H1 (cell line): ENCODE data around the gene GPALPP1. TPM values are rescaled to one million over a fixed set of nuclear protein-coding genes. Genes with fewer than 3 reads are reported as not detected.

Experiments
- CTCF ChIA-PET: fragments of 300-600 bp; sonication (Branson Sonifier 250); formaldehyde crosslinking; loops from one replicate; lab custom pipeline; 2021; ENCODE audit not compliant: partially characterized antibody; lab: Charles Lee
- POLR2A ChIA-PET: fragments of 300-600 bp; sonication (Branson Sonifier 250); formaldehyde crosslinking; loops from one replicate; lab custom pipeline; 2021; ENCODE audit warnings: inconsistent platforms; ENCODE audit not compliant: partially characterized antibody; lab: Charles Lee
- DNase-seq, 2 experiments: peaks; one replicate each; pipeline versions ENCODE4 v3.0.0 to v3.0.0-alpha.2; 2010 to 2022; ENCODE audit warnings: low spot score in 2 of 2, low read depth in 1 of 2, mixed read lengths in 1 of 2
- FAIRE-seq: peaks from 2 replicates; lab custom pipeline; 2011; peaks lifted over from hg19 to GRCh38; lab: Jason Lieb, UNC
- H2AFZ ChIP-seq: 2 replicates; pipeline ENCODE4 v1.8.1; 2012; ENCODE audit warnings: low read length, inconsistent platforms
- H2AK5ac ChIP-seq: 2 replicates; pipeline ENCODE4 v1.6.1; 2013; ENCODE audit warnings: low read depth, low read length
- H2BK120ac ChIP-seq: replicated peaks from 2 replicates; pipeline ENCODE3; 2013; ENCODE audit warnings: low read depth, low read length, inconsistent platforms
- H2BK12ac ChIP-seq: 2 replicates; pipeline ENCODE4 v1.6.1; 2013; ENCODE audit warnings: low read depth, low read length
- H2BK15ac ChIP-seq: 2 replicates; pipeline ENCODE4 v1.6.1; 2013; ENCODE audit warnings: low read length
- H2BK20ac ChIP-seq: 2 replicates; pipeline ENCODE4 v1.6.1; 2013; ENCODE audit warnings: low read length
- H2BK5ac ChIP-seq: 2 replicates; pipeline ENCODE4 v1.6.1; 2013; ENCODE audit warnings: low read depth, low read length
- H3K14ac ChIP-seq: 2 replicates; pipeline ENCODE4 v1.6.1; 2013; ENCODE audit warnings: inconsistent platforms; ENCODE audit not compliant: insufficient read length
- H3K18ac ChIP-seq: 2 replicates; pipeline ENCODE4 v1.6.1; 2013; ENCODE audit warnings: low read length; ENCODE audit errors: extremely low read depth
- H3K23ac ChIP-seq: 2 replicates; pipeline ENCODE4 v1.6.1; 2013; ENCODE audit warnings: inconsistent platforms; ENCODE audit not compliant: insufficient read length
- H3K23me2 ChIP-seq: 2 replicates; pipeline ENCODE4 v1.6.1; 2013; ENCODE audit warnings: low read depth, low read length
- H3K27ac ChIP-seq: 2 replicates; pipeline ENCODE4 v1.6.1; 2011; ENCODE audit warnings: low read depth, low read length, inconsistent platforms
- H3K27me3 ChIP-seq, 4 experiments: replicated peaks in 1 of 4; 1 replicate in 1 of 4; 2 replicates in 3 of 4; pipeline versions ENCODE4 v1.6.1 to v1.8.1; 2011 to 2013; ENCODE audit warnings: low read length in 3 of 4, mild to moderate bottlenecking in 3 of 4, inconsistent platforms in 2 of 4, mixed read lengths in 2 of 4, moderate library complexity in 1 of 4; ENCODE audit not compliant: control insufficient read depth in 3 of 4, insufficient read depth in 3 of 4; ENCODE audit errors: extremely low read depth in 1 of 4
- H3K36me3 ChIP-seq, 4 experiments: 2 replicates each; pipeline versions ENCODE4 v1.6.1 to v1.8.1; 2011 to 2013; ENCODE audit warnings: mild to moderate bottlenecking in 4 of 4, low read length in 3 of 4, moderate library complexity in 2 of 4, control low read depth in 1 of 4, inconsistent platforms in 1 of 4; ENCODE audit not compliant: insufficient read depth in 4 of 4, control insufficient read depth in 2 of 4
- H3K4ac ChIP-seq: replicated peaks from 2 replicates; pipeline ENCODE3; 2013; ENCODE audit warnings: low read length, low read depth, mixed read lengths, inconsistent platforms; ENCODE audit not compliant: insufficient read length
- H3K4me1 ChIP-seq, 4 experiments: replicated peaks in 1 of 4; 1 replicate in 1 of 4; 2 replicates in 3 of 4; pipeline versions ENCODE4 v1.6.1 to v1.8.1; 2011 to 2013; ENCODE audit warnings: low read length in 3 of 4, inconsistent platforms in 2 of 4, mixed read lengths in 1 of 4; ENCODE audit not compliant: insufficient read depth in 4 of 4, control insufficient read depth in 3 of 4
- H3K4me2 ChIP-seq, 2 experiments: 2 replicates each; pipeline versions ENCODE4 v1.6.1 to v1.8.1; 2011 to 2013; ENCODE audit warnings: low read depth in 2 of 2, low read length in 2 of 2, control low read depth in 1 of 2, inconsistent platforms in 1 of 2, mild to moderate bottlenecking in 1 of 2; ENCODE audit not compliant: insufficient read depth in 1 of 2
- H3K4me3 ChIP-seq, 4 experiments: fragments of 200-600, 300-600 bp in 1 of 4; sonication (generic), shearing (Covaris generic), sonication (Bioruptor Twin) in 1 of 4; 2 replicates each; pipeline versions ENCODE4 v1.5.1 to v1.8.1; 2011 to 2016; ENCODE audit warnings: low read length in 4 of 4, low read depth in 3 of 4, control low read depth in 2 of 4, inconsistent platforms in 2 of 4, mild to moderate bottlenecking in 2 of 4, mixed read lengths in 1 of 4, moderate library complexity in 1 of 4; ENCODE audit not compliant: insufficient read depth in 2 of 4; ENCODE audit errors: extremely low read depth in 1 of 4
- H3K56ac ChIP-seq: replicated peaks from 2 replicates; pipeline ENCODE3; 2013; ENCODE audit warnings: low read depth, mild to moderate bottlenecking, mixed read lengths, low read length, inconsistent platforms; ENCODE audit not compliant: insufficient read length
- H3K79me1 ChIP-seq: 2 replicates; pipeline ENCODE4 v1.6.1; 2013; ENCODE audit warnings: low read depth, low read length, control low read depth
- H3K79me2 ChIP-seq, 2 experiments: 2 replicates each; pipeline versions ENCODE4 v1.6.1 to v1.8.1; 2012 to 2013; ENCODE audit warnings: low read length in 2 of 2, mild to moderate bottlenecking in 2 of 2, inconsistent platforms in 1 of 2; ENCODE audit not compliant: insufficient read depth in 2 of 2, control insufficient read depth in 1 of 2
- H3K9ac ChIP-seq, 4 experiments: replicated peaks in 1 of 4; 1 replicate in 1 of 4; 2 replicates in 3 of 4; pipeline versions ENCODE4 v1.6.1 to v1.8.1; 2011 to 2013; ENCODE audit warnings: low read depth in 3 of 4, low read length in 3 of 4, control low read depth in 2 of 4, mild to moderate bottlenecking in 2 of 4, moderate library complexity in 2 of 4, inconsistent platforms in 1 of 4; ENCODE audit errors: extremely low read depth in 1 of 4
- H3K9me3 ChIP-seq, 2 experiments: 2 replicates each; pipeline versions ENCODE4 v1.6.1 to v1.8.1; 2012 to 2013; ENCODE audit warnings: mild to moderate bottlenecking in 2 of 2, moderate library complexity in 2 of 2, control low read depth in 1 of 2, inconsistent platforms in 1 of 2, low read depth in 1 of 2, low read length in 1 of 2, mixed read lengths in 1 of 2; ENCODE audit not compliant: insufficient read depth in 2 of 2
- H4K20me1 ChIP-seq, 2 experiments: replicated peaks in 1 of 2; 2 replicates each; pipeline versions ENCODE3 to v1.8.1; 2011 to 2013; ENCODE audit warnings: inconsistent platforms in 2 of 2, low read length in 2 of 2, mild to moderate bottlenecking in 1 of 2; ENCODE audit not compliant: insufficient read depth in 2 of 2, control insufficient read depth in 1 of 2
- H4K5ac ChIP-seq: 2 replicates; pipeline ENCODE4 v1.6.1; 2013; ENCODE audit warnings: low read length, low read depth, mixed read lengths, inconsistent platforms; ENCODE audit not compliant: insufficient read length
- H4K8ac ChIP-seq: 2 replicates; pipeline ENCODE4 v1.8.0; 2013; ENCODE audit warnings: mild to moderate bottlenecking, moderate library complexity, low read length, inconsistent platforms; ENCODE audit not compliant: insufficient read depth; ENCODE audit errors: extremely low read depth
- H4K91ac ChIP-seq: replicated peaks from 2 replicates; pipeline ENCODE3; 2013; ENCODE audit warnings: low read length, mixed read lengths, inconsistent platforms; ENCODE audit not compliant: insufficient read length
- ATF2 ChIP-seq: IDR thresholded peaks from 2 replicates; pipeline ENCODE4 v1.6.1; 2012; ENCODE audit warnings: low read length, inconsistent platforms
- EP300 ChIP-seq, 2 experiments: IDR thresholded peaks; 1 replicate in 1 of 2; 2 replicates in 1 of 2; pipeline ENCODE4 v1.6.1; 2011 to 2012; ENCODE audit warnings: low read depth in 2 of 2, low read length in 2 of 2, mild to moderate bottlenecking in 2 of 2, borderline replicate concordance in 1 of 2, inconsistent platforms in 1 of 2, moderate library complexity in 1 of 2
- WGBS, 2 experiments: shearing (Covaris generic) in 1 of 2; methylation state at CpG; one replicate each; pipeline versions ENCODE4 v1.1.6 to v1.1.7; 2013 to 2015; ENCODE audit warnings: low lambda C conversion rate in 2 of 2, mixed read lengths in 2 of 2, inconsistent platforms in 1 of 2, low coverage in 1 of 2, missing lambda C conversion rate in 1 of 2; ENCODE audit not compliant: insufficient replicate concordance in 2 of 2, insufficient coverage in 1 of 2, insufficient read length in 1 of 2; ENCODE audit errors: extremely low coverage in 1 of 2, missing lambda C conversion rate in 1 of 2; 5-methylcytosine and 5-hydroxymethylcytosine counted together
- polyA plus RNA-seq, 7 experiments: library from polyadenylated mRNA; depleted of rRNA in 3 of 7; stranded (reverse) in 5 of 7; unstranded in 2 of 7; fragments of >200 nt in 5 of 7; fragments of 200-250 nt in 2 of 7; gene quantifications; 1 replicate in 5 of 7; 2 replicates in 1 of 7; 4 replicates in 1 of 7; pipeline versions ENCODE4 v1.2.1 to v1.2.3, GENCODE V29; 2011 to 2013; ENCODE audit warnings: missing spikeins in 2 of 7, mixed read lengths in 2 of 7
- total RNA-seq: library from RNA; stranded (reverse); fragmentation: NEBNext Ultra II Directional; extraction: Animal tissue kit (Norgen Biotek cat#: 25700); gene quantifications from 2 replicates; pipeline ENCODE4 v1.2.1, GENCODE V29; 2021

Gene GPALPP1
- total and polyA plus RNA-seq, 2 of the 8 experiments (the other 6 are each of a cell fraction or from before 2014, with no cell fraction given) = 8.5 to 26.1 TPM

- Histone ChIP-seq H4K5ac (no peak overlapping the region), H3K4ac (no peak overlapping the region), H4K91ac (no peak overlapping the region), H3K4me2 (no peak overlapping the region), H2BK5ac (no peak overlapping the region), H3K23ac (no peak overlapping the region), H2AFZ (no peak overlapping the region), H3K79me2 (no peaks in the 10 kb centered on the region), H3K36me3 (no peaks in the 10 kb centered on the region), H2BK12ac (no peak overlapping the region), H2BK15ac (no peak overlapping the region), H3K9me3 (no peaks in the 10 kb centered on the region), H2BK20ac (no peak overlapping the region), H4K8ac (no peak overlapping the region), H3K27me3 (peaks cover 0 to 1% (median 0%) of the 10 kb centered on the region in 4 experiments; a peak in 1 of 7 replicates), H3K4me3 (no peak overlapping the region), H3K9ac (no peak overlapping the region), H3K4me1 (no peaks in the 10 kb centered on the region; a peak in 1 of 7 replicates), H2BK120ac (no peak overlapping the region), H3K56ac (no peak overlapping the region), H4K20me1 (no peaks in the 10 kb centered on the region), H3K79me1 (no peaks in the 10 kb centered on the region), H2AK5ac (no peak overlapping the region), H3K18ac (no peak overlapping the region), H3K27ac (no peak overlapping the region), H3K23me2 (no peaks in the 10 kb centered on the region), H3K14ac (no peak overlapping the region)
- FAIRE-seq (no peak), DNase-seq (no peak)
- ChIA-PET CTCF (interaction anchor here (0.6 to 2.1 kb wide), 5 partner anchors 239 to 328 kb away, joined by 3 to 7 read pairs (median 4); no protein-coding TSS in a partner anchor), POLR2A (interaction anchor here (1.4 to 2.1 kb wide), 3 partner anchors 12 to 297 kb away, joined by 3 to 7 read pairs (median 3); no protein-coding TSS in a partner anchor)
- WGBS, 2 experiments = 87% methylated on average over 3 of the region's 3 CpGs; no CpG with 5 or more reads in 1 of the 2 experiments
- TF ChIP-seq ATF2 (no peak), EP300 (IDR thresholded peaks at IDR 0.05; ENCODE audit: borderline replicate concordance in 1 of 2, low read depth in 2 of 2, low read length in 2 of 2) (no peak)
Observed at GRCh38 chr13:45042539-45042938, 53.2 kb downstream of the GPALPP1 start.
